Measurements from ENCODE around the gene C11orf21.

Gene C11orf21

DNA sequence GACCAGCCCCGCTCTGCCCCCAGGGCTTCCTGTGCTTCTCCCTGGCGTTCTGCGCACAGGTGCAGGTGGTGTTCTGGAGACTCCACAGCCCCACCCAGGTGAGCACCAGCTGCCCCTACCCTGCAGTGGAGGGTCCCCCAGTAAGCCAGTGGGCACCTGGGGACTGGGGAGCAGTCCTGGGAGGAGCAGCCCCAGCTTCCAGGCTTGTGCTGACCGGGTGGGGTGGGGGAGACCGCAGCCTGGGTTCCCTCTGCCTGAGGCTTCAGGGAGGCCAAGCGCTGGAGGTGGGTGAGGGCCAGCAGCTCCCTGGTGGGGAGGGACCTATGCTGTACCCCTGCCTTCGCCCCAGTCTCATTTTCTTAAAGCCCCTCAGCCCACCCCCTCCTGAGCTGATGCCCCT is 7.0 kb upstream of the C11orf21 start:
- no peak for DNase-seq (ENCODE audit: low read depth in 2 of 2)

DNA sequence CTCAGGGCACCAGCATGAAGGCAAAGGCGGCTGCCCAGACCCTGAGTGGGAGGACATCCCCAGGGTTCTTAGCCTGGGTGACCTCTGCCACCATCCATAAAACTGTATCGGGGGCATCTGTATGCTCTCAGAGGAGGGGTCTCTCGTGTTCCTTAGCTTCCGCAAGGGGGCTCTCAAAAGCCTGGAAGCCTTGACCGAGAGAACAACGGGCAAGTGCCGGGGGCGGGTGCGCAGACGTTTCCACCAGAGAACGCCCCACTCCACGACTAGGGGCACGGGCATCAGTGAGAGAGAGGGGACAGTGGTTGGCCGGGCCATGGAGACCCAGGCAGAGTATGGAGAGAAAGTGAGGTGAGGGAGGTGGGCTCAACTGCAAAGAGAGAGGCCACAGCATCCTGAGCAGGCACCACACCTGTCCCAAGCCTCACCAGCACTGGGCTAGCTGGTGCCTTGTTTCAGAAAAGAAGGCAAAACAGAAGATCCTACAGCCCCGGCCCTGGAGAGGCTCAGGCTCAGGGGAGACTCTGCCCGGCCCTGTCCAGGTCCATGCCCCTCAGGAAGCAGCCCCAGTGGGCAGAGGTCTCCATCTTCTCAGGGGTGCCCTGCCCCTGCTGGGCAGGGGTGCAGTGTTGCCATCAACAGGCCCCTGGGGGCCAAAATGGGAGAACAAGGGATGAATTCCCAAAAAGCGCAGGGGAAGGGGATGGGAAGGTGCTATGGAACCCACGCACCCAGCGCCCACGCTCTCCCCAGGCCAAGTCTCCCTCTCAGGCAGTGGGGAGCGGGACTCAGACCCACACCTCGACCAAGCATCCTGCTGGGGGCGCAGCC is 6.0 kb upstream of the C11orf21 start:
- DNase-seq (ENCODE audit: low read depth in 2 of 2), result no peak

DNA sequence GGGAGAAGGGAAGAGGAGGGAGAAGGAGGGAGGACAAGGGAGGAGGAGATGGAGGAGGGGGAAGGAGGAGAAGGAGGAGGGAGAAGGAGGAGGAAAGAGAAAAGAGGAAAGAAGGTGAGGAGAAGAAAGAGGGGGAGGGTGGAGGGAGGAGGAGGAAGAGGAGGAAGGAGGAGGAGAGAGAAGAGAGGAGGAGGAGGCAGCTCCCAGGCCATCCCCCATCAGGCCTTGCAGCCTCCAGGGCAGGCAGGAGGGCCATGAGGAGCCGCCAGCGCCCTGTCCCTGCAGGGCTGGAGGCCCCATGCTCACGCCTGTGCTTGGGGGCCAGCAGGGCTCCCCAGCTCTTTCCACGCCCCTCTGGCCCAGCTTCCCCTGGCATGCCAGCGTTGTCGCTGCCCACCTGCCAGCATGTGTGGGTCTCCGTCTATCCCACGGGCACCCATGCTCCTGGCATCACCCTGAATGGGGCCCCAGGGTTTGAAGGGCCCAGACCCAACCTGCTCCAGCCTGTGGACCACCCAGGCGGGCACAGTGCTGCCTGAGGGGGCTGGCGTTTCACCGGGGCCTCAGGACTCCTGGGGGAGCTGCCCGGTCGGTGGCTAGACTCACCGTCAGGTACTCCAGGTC is 5.3 kb upstream of the C11orf21 start:
- DNase-seq (ENCODE audit: low read depth in 2 of 2), result no peak

DNA sequence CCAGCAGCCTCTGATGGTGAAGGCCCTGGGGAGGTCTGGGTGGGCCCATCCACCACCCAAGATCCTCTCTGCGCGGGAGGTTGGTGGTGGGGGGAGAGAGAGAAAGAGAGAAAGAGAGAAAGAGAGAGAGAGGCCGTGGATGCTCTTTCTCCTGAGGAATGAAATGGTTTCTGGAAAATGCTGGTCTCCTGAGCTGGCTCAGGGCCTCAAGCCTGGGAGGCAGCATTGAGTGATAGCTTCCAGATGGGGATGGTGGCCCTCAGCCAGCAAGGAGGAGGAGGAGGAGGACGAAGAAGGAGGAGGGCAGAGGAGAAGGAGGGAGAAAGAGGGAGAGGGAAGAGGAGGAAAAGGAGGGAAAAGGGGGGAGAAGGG is 4.7 kb upstream of the C11orf21 start:
- DNase-seq (ENCODE audit: low read depth in 2 of 2), result peak; percentile 93 to 95

DNA sequence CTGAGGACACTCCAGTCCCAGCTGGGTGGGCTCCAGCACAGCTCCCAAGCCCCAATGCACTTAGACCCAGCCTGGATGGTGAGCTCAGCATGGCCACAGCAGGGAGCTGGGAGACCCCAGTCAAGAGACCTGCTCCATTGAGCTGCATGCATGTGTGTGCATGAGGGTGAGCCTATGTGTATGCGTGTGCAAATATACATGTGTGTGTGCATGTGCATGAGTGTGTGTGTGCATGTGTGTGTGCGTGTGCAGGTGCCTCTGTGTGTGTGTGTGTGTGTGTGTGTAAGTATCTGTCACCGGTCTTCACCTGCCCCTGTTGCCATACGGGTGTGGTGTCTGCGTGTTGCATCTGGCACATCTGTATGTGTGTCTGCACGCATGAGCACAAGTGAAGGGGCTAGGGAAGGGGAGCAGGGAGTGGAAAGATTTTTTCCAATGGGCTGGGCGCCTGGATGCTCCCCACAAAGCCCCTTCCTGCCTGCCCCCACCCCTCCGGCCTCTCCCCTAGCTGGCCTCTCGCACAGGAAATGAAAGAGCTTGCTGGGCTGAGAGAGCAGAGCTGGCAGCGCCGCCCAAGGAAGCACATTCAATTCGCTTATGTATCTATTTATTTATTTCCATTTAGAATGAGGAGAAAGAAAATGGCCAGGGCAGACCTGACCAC is 4.2 kb upstream of the C11orf21 start:
- DNase-seq (ENCODE audit: low read depth in 2 of 2), result peak in 1 of 2 experiments; percentile 38

DNA sequence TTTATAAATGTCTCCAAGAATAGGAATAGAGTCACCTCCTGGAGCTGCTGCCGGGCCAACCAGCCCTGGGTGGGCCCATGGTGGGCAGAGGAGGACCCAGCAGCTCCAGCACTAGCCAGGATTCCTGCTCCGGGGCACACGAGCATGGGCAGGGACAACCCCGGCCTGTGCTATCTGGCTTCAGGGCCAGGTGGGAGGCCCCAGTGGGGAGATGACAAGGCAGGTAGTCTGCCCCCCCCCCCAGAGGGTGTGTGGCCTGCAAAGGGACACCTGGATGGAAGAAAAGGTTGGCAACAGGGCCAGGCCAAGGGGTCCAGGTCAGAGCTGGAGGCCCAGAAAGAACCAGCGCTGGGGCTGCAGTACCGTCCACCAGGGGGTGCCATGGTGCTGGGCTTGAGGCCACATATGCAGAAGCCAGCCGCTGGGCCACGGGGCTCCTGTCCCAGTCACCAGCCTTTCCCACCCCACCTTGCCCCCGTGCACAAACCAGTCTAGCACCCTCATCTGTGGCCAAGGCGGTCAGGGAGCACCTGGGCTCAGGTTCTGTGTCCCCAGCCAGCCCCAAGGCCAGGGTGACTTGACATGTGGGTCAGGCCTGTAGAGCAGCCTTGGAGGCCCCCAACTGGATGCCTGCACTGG is 3.5 kb upstream of the C11orf21 start:
- DNase-seq (ENCODE audit: low read depth in 2 of 2), result peak; percentile 34 to 40

DNA sequence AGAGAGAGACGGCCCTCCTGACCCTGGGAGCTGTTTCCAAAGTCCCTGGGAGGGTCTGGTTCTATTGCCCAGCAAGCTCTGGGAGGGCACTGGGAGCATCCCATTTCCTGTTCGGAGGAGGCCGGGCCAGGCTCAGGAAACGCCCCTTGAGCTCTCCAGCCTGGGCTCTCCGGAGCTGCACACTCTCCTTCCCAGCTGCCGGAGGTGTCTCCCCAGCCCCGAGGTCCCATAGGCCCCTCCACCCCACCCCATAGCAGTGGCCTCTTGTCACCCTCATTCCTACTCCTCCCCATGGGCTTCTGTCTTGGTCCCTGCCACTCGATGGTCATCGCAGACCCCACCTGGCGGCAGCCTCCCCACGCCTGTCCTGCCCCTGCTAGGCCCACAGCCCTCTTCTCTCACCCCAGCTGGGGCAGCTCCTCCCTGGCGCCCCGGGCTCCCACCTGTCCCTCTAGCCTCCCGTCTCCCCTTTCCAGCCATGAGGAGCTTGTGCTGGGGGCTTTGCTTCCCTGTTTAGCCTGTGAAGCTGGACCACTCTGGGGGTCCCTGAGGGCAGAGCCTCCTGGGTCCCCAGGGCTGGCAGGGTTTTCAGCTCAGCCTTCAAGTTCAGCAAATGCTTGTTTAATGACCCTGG is 2.9 kb upstream of the C11orf21 start:
- no peak for DNase-seq (ENCODE audit: low read depth in 2 of 2)

DNA sequence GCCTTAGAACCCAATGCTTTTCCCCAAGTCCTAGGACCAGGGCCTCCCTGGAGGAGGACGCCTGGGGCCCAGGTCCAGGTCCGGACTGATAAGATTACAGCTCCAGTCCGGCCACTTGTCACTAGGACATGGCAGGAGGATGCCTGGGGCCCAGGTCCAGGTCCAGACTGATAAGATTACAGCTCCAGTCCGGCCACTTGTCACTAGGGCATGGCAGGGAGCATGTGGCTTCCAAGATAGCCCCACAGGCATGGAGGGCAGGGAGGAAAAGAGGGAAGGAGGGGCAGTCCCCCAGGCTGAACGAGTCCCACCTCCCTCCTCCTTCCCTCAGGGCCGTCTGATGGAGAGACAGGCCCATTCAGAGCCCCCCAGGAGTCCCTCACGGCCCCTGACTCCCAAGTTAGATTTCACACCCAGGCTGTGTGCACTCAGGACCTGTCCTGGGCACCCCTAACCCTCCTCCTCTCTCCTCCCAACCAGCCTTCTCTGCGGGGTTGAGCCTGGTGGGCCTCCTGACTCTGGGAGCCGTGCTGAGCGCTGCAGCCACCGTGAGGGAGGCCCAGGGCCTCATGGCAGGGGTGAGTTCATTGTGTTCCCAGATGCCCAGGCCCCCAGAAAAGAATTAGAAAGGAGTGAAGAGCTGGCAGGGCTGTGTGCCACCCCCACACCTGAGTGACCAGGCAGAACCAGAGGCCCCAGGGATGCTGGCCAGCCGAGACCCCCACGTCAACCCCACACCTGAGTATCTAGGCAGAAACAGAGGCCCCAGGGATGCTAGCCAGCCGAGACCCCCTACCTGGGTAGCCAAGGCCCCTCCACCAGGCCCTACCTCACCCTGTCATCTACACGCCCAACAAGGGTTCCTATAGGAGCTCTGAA is 2.1 kb upstream of the C11orf21 start:
- DNase-seq (ENCODE audit: low read depth in 2 of 2), result no peak

GRCh38 chr11:2302896-2303626 is 1.3 kb upstream of the C11orf21 start:
- no peak for DNase-seq (ENCODE audit: low read depth in 2 of 2)

DNA sequence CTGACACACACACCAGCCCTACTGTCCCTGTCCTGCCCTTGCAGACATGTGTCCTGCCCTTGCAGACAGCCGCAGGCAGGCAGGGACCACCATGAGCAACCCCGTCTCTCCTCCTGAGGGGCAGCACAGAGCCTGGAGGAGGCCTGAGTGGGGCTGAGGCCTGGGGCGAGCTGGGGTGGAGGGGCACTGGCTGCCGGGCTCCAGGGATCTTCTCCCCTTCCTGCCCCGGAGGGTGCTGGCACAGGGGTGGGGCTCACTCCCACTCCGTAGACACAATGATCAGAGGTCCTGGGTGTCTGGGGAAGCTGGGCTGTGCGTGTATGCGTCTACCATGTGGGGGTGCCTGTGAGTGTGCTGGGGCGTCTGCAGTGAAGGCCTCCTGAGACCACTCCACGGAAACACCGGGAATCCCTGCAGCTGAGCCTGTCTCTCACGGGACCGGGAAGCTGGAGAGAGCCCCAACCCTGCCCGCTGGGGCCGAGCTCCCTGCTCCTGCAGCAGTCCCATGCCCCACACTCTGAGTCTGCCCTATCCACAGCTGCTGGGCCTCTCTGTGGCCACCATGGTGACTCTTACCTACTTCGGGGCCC is 683 bp upstream of the C11orf21 start:
- no peak for DNase-seq (ENCODE audit: low read depth in 2 of 2)

GRCh38 chr11:2300936-2301630 is 635 bp downstream of the C11orf21 start:
- no peak for DNase-seq (ENCODE audit: low read depth in 2 of 2)

DNA sequence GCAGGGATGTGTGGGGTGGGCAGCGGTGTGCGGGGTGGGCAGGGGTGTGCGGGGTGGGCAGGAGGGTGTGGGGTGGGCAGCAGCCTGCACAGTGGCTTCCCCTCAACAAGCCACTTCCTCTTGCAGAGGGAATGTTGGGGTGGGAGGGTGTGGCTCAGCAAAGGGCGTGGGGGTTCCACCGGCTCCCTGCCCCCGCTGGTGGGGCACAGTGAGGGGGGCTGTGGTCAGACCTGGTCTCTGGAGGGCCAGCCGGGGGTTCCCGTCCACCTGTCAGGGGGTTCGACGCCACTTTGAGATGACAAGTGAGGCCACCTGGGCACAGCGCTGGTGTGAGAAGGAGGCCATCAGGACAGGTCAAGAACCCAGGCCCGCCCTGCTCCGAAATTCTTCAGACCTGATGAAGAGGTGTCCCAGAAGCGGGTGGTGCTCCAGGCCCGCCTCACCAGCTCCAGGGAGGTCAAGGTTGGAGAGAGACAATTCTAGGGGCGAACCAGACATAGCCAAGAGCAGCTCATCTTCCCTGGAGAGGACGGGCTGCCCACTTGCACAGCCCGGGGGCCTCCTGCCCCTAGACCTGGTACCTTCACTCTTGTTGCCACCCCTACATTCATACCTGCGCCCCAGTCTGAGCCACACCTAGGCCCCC is 1.3 kb downstream of the C11orf21 start:
- DNase-seq (ENCODE audit: low read depth in 2 of 2), result no peak

DNA sequence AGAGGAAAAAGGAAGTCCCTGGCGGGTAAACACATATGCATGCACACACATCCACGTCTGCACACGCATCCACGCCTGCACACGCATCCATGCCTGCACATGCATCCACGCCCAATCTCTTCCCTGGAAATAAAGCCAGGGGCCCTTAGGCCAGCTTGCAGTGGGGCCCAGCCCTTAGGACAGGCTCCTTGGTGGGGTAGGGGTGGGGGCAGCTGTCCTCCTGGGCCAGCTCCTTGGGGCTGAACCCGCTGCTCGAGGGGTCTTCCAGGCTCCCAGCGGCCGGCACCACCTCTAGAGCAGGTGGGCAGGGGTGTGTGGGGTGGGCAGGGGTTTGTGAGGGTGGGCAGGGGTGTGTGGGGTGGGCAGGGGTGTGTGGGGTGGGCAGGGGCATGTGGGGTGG is 1.9 kb downstream of the C11orf21 start:
- no peak for DNase-seq (ENCODE audit: low read depth in 2 of 2)

DNA sequence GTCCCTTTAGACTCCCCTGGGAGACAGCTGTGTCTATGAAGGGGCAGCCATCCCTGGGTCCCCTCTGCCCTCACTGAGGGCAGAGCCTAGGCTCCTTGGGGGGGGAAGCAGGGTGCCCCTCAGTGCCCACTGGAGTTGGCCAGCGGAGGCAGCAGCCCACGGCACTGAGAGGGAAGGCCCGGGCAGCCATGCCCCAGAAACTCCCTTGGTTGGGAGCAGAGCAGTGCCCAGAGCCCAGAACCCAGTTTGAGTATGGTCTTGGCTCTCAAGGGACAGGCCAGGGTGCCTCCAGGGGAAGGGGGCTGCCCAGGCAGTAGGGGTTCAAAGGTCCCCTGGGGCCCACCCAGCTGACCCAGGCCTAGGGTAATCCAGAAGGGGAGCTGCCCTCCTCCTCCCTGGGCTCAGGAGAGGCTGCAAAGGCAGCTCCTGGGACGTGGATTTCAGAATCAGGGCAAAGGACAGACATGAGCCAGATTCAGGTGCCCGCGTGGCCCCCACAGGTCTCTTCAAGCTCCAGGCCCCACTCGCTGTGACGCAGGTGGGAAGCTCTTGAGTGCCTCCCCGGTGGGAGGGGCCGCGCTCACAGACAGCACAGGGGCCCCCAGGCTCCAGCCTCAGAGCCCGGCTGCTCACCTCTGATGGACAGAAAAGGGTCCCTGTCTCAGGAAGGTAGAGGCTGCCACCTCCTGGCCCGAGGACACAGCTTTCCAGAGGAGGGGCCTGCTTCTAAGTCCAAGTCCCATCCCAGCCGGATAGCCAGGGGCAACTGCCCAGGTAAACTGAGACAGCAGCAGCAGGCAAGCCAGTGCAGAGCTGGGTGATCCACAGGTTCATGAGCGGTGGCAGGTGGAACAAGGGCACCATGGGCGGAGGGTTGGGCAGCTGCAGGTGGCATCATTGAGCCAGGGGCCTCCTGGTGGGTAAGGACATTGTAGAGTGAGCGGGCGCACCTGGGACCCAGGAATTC is 2.6 kb downstream of the C11orf21 start:
- no peak for DNase-seq (ENCODE audit: low read depth in 2 of 2)

- no peak for DNase-seq (ENCODE audit: low read depth in 2 of 2)
These were observed 3.5 kb downstream of the C11orf21 start for GRCh38 chr11:2298131-2298794.

- DNase-seq (ENCODE audit: low read depth in 2 of 2), result no peak
These were observed 4.1 kb downstream of the C11orf21 start for GRCh38 chr11:2297623-2298030.

Measured in fibroblast of skin of left quadriceps (primary cell).